PC-9 (cell line): Measurements from ENCODE around the gene CXCL12.

Experiments used
- EZH2 ChIP-seq: fragments of 200-600 bp; sonication (generic); IDR thresholded peaks from 2 replicates; pipeline ENCODE4 v1.8.0; 2017; ENCODE audit warnings: antibody characterized with exemption, low read depth
- TF ChIP-seq, protein P1 (sequence below): fragments of 200-600 bp; sonication (generic); conservative IDR thresholded peaks from 2 replicates; pipeline ENCODE4 v1.6.1; 2017; ENCODE audit warnings: mixed run types, antibody characterized with exemption, mild to moderate bottlenecking, moderate library complexity

DNA sequence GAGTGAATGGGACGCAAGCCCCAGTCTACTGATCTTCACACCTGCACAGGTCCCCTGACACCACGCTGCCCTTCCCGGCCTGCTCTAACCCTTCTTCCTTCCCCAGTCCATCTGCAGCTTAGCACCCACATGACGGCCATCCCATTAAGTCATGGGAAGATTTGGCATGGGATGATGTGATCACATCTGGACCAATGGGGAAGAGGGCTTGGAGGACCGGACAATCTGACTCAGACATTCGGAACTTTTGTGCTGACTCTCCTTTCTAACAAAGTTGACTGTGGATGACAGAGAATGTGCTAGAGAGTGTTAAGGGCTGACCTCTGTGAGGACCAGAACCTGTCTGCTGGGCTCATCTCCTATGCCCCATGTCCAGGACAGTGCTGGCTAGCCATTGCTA is 15.6 kb downstream of the CXCL12 start:
- TF ChIP-seq, protein P1, sequence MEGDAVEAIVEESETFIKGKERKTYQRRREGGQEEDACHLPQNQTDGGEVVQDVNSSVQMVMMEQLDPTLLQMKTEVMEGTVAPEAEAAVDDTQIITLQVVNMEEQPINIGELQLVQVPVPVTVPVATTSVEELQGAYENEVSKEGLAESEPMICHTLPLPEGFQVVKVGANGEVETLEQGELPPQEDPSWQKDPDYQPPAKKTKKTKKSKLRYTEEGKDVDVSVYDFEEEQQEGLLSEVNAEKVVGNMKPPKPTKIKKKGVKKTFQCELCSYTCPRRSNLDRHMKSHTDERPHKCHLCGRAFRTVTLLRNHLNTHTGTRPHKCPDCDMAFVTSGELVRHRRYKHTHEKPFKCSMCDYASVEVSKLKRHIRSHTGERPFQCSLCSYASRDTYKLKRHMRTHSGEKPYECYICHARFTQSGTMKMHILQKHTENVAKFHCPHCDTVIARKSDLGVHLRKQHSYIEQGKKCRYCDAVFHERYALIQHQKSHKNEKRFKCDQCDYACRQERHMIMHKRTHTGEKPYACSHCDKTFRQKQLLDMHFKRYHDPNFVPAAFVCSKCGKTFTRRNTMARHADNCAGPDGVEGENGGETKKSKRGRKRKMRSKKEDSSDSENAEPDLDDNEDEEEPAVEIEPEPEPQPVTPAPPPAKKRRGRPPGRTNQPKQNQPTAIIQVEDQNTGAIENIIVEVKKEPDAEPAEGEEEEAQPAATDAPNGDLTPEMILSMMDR: no peak
- TF ChIP-seq EZH2: no peak
